Measurements from ENCODE around the gene SLCO2A1. TPM values are rescaled to one million over a fixed set of nuclear protein-coding genes. Genes with fewer than 3 reads are reported as not detected.

SLCO2A1 gene
- total RNA-seq, 1 donor from 2014 or later, result under 0.01 TPM

- DNase-seq (ENCODE audit: low spot score in 2 of 2) (no peak), FAIRE-seq (no peak)
Observed at GRCh38 chr3:133935843-133936769, 93.6 kb downstream of the SLCO2A1 start.

GRCh38 chr3:133934996-133935842, 94.5 kb downstream of the SLCO2A1 start:
- FAIRE-seq (no peak), DNase-seq (ENCODE audit: low spot score in 2 of 2) (no peak)

GRCh38 chr3:133934073-133934970, 95.4 kb downstream of the SLCO2A1 start:
- no peak for FAIRE-seq

GRCh38 chr3:133933097-133934024, 96.4 kb downstream of the SLCO2A1 start:
- FAIRE-seq, result no peak
- DNase-seq (ENCODE audit: low spot score in 2 of 2), result no peak

More at GRCh38 chr3:133934073-133934970, 95.4 kb downstream of the SLCO2A1 start:
- no peak for DNase-seq (ENCODE audit: low spot score in 2 of 2)

- DNase-seq (ENCODE audit: low spot score in 2 of 2) (no peak), FAIRE-seq (no peak)
Observed at GRCh38 chr3:133932009-133932408, 97.7 kb downstream of the SLCO2A1 start.

GRCh38 chr3:133931084-133931483, 98.6 kb downstream of the SLCO2A1 start:
- no peak for FAIRE-seq
- no peak for DNase-seq (ENCODE audit: low spot score in 2 of 2)

- DNase-seq (ENCODE audit: low spot score in 2 of 2), result peak; percentile 35 to 48
- no peak for FAIRE-seq
Observed at GRCh38 chr3:133930341-133930933, 99.3 kb downstream of the SLCO2A1 start.

GRCh38 chr3:133928903-133929607, 100.7 kb downstream of the SLCO2A1 start:
- DNase-seq (ENCODE audit: low spot score in 2 of 2), result no peak
- FAIRE-seq, result no peak

- DNase-seq (ENCODE audit: low spot score in 2 of 2), result no peak
- no peak for FAIRE-seq
Observed at GRCh38 chr3:133928136-133928893, 101.4 kb downstream of the SLCO2A1 start.

GRCh38 chr3:133927540-133928066, 102.1 kb downstream of the SLCO2A1 start:
- FAIRE-seq (no peak), DNase-seq (ENCODE audit: low spot score in 2 of 2) (peak; percentile 86 to 92)

- DNase-seq (ENCODE audit: low spot score in 2 of 2) (no peak), FAIRE-seq (no peak)
Observed at GRCh38 chr3:133926736-133927539, 102.8 kb downstream of the SLCO2A1 start.

GRCh38 chr3:133925960-133926735, 103.6 kb downstream of the SLCO2A1 start:
- DNase-seq (ENCODE audit: low spot score in 2 of 2), result no peak
- no peak for FAIRE-seq

- DNase-seq (ENCODE audit: low spot score in 2 of 2) (no peak), FAIRE-seq (no peak)
Observed at GRCh38 chr3:133924041-133924440, 105.7 kb downstream of the SLCO2A1 start.

GRCh38 chr3:133921592-133921991, 108.1 kb downstream of the SLCO2A1 start:
- DNase-seq (ENCODE audit: low spot score in 2 of 2) (no peak), FAIRE-seq (no peak)

- DNase-seq (ENCODE audit: low spot score in 2 of 2) (no peak), FAIRE-seq (no peak)
Observed at GRCh38 chr3:133917144-133917543, 112.6 kb downstream of the SLCO2A1 start.
